DOHH2 (cell line): ENCODE measurements around the gene PPP2R2B.

Source experiments
- EZH2phosphoT487 ChIP-seq: fragments of 200-600 bp; sonication (generic); IDR thresholded peaks from 2 replicates; pipeline ENCODE4 v1.6.1; 2017; ENCODE audit warnings: borderline replicate concordance, mild to moderate bottlenecking, antibody characterized with exemption, low read length, moderate library complexity, mixed read lengths
- TF ChIP-seq, protein P1 (sequence below): fragments of 200-600 bp; sonication (generic); IDR thresholded peaks from one replicate; pipeline ENCODE4 v1.5.1; 2014; ENCODE audit warnings: antibody characterized with exemption, mild to moderate bottlenecking, low read depth, low read length; ENCODE audit not compliant: poor library complexity, severe bottlenecking

DNA sequence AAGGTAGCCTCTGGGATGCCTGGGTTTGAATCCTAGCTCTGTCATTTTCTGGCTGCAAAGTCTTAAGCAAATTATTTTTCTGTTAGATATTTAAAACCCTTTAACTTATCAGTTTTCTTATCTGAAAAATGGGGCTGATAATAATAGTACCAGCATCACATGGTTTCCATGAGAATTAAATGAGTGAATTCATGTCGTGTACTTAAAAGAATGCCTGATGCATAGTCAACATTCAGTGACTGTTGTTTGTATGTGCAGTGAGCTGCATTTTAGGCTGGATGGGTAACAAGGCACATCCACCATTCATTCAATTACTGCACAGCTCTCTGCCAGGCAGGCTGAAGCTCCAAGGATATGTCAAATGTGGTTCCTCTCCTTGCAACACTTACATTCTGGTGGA is 122.0 kb downstream of the PPP2R2B start:
- TF ChIP-seq, protein P1, sequence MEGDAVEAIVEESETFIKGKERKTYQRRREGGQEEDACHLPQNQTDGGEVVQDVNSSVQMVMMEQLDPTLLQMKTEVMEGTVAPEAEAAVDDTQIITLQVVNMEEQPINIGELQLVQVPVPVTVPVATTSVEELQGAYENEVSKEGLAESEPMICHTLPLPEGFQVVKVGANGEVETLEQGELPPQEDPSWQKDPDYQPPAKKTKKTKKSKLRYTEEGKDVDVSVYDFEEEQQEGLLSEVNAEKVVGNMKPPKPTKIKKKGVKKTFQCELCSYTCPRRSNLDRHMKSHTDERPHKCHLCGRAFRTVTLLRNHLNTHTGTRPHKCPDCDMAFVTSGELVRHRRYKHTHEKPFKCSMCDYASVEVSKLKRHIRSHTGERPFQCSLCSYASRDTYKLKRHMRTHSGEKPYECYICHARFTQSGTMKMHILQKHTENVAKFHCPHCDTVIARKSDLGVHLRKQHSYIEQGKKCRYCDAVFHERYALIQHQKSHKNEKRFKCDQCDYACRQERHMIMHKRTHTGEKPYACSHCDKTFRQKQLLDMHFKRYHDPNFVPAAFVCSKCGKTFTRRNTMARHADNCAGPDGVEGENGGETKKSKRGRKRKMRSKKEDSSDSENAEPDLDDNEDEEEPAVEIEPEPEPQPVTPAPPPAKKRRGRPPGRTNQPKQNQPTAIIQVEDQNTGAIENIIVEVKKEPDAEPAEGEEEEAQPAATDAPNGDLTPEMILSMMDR = no peak
- no peak for TF ChIP-seq EZH2phosphoT487
